Adipocyte (in vitro differentiated cells): ENCODE results near the gene ELP4.

Experiments used
- DNase-seq: peaks from one replicate; pipeline ENCODE4 v3.0.0-alpha.2; 2015; ENCODE audit warnings: low read depth
- H3K27me3 ChIP-seq: replicated peaks from 2 replicates; pipeline ENCODE4 v1.7.0; 2013; ENCODE audit warnings: mild to moderate bottlenecking, low read length, moderate library complexity; ENCODE audit not compliant: control insufficient read depth, insufficient read depth
- H3K36me3 ChIP-seq: 2 replicates; pipeline ENCODE4 v1.7.0; 2013; ENCODE audit warnings: low read length, mild to moderate bottlenecking, moderate library complexity; ENCODE audit not compliant: control insufficient read depth, insufficient read depth, severe bottlenecking
- H3K4me1 ChIP-seq: 2 replicates; pipeline ENCODE4 v1.7.0; 2013; ENCODE audit warnings: mild to moderate bottlenecking, low read length, moderate library complexity; ENCODE audit not compliant: control insufficient read depth, insufficient read depth
- H3K4me3 ChIP-seq: 2 replicates; pipeline ENCODE4 v1.7.0; 2013; ENCODE audit warnings: mild to moderate bottlenecking, low read length, moderate library complexity
- H3K9ac ChIP-seq: 2 replicates; pipeline ENCODE4 v1.7.0; 2013; ENCODE audit warnings: mild to moderate bottlenecking, low read length, moderate library complexity
- H3K9me3 ChIP-seq: 2 replicates; pipeline ENCODE4 v1.7.0; 2013; ENCODE audit warnings: mild to moderate bottlenecking, low read length, moderate library complexity; ENCODE audit not compliant: control insufficient read depth

The ELP4 gene

GRCh38 chr11:31757260-31757835, 247.8 kb downstream of the ELP4 start:
- H3K4me3 ChIP-seq: no peak overlapping the region
- no peak for DNase-seq
- no peaks in the 10 kb centered on the region for H3K27me3 ChIP-seq
- H3K9me3 ChIP-seq: no peaks in the 10 kb centered on the region
- peaks cover 10% of the 10 kb centered on the region for H3K4me1 ChIP-seq
- H3K36me3 ChIP-seq: no peaks in the 10 kb centered on the region
- no peak overlapping the region for H3K9ac ChIP-seq

- H3K4me1 ChIP-seq: peaks cover 10% of the 10 kb centered on the region
- H3K9ac ChIP-seq: no peak overlapping the region
- H3K36me3 ChIP-seq: no peaks in the 10 kb centered on the region
- H3K27me3 ChIP-seq: no peaks in the 10 kb centered on the region
- H3K9me3 ChIP-seq: no peaks in the 10 kb centered on the region
- H3K4me3 ChIP-seq: no peak overlapping the region
- DNase-seq: no peak
These were observed 252.1 kb downstream of the ELP4 start for GRCh38 chr11:31761636-31762035.

DNA sequence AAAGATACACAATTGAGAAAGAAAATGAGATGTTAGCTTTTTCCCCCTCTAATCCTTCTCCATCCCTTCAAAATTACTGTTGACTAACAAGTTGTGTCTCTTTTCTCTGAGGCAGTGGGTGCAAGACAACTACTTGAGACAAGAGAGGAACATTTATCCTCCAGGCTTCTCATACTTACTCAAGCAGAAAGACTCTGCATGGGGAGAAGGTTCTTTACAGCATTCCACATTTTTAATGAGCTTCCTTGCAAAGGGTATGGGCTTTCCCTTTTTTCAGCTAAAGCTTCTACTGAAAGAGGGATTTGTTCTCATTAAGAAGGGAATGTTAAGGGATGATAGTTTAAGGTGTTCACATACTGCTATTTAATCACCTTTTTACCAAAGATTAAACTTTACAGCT, 253.7 kb downstream of the ELP4 start:
- no peaks in the 10 kb centered on the region for H3K4me1 ChIP-seq
- no peaks in the 10 kb centered on the region for H3K36me3 ChIP-seq
- no peak overlapping the region for H3K4me3 ChIP-seq
- no peak for DNase-seq
- no peak overlapping the region for H3K9ac ChIP-seq
- no peaks in the 10 kb centered on the region for H3K9me3 ChIP-seq
- no peaks in the 10 kb centered on the region for H3K27me3 ChIP-seq

- Histone ChIP-seq H3K9ac (no peak overlapping the region), H3K4me3 (no peak overlapping the region), H3K36me3 (no peaks in the 10 kb centered on the region), H3K9me3 (no peaks in the 10 kb centered on the region), H3K27me3 (no peaks in the 10 kb centered on the region), H3K4me1 (no peaks in the 10 kb centered on the region)
- no peak for DNase-seq
These were observed 254.7 kb downstream of the ELP4 start for GRCh38 chr11:31764261-31764660.

DNA sequence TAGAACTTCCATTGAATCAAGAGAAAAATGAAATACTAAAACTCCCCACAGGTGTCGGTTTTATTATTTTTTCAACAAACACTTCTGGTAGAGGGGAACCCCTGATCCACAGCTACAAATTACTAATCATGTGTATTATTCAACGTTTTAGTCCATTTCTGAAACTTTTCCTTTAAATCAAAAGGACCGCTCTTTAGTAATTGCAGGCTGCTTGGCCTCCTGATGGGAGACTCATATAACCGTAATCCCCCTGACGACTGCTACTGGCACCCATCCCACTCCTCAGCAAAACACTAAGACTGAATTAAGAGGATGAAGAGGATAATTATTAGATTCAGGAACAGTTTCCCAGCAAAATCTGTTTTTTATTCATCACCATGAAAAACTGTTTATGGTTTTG, 255.2 kb downstream of the ELP4 start:
- H3K9ac ChIP-seq: no peak overlapping the region
- H3K9me3 ChIP-seq: no peaks in the 10 kb centered on the region
- no peak overlapping the region for H3K4me3 ChIP-seq
- DNase-seq: no peak
- no peaks in the 10 kb centered on the region for H3K27me3 ChIP-seq
- H3K36me3 ChIP-seq: no peaks in the 10 kb centered on the region
- H3K4me1 ChIP-seq: no peaks in the 10 kb centered on the region

DNA sequence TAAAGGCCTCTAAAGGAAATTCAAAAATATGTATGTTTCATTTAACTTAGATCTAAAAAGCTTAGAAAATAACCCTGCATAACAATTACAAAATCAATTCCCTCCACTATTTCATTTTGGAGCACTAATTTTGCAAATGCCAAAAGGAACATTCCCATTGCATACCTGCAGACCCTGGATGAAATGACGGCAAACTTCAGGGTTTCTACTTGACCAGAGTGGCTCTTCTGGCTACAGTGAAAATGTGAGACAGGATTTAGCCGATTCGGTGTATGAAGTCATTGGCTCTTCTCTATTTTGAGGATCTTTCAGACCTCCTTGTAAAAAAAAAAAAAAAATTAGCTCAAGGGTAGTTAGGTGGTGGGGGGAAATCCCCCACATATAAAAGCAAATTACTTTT, 257.5 kb downstream of the ELP4 start:
- DNase-seq: no peak
- no peak overlapping the region for H3K9ac ChIP-seq
- H3K4me3 ChIP-seq: no peak overlapping the region
- no peaks in the 10 kb centered on the region for H3K27me3 ChIP-seq
- no peaks in the 10 kb centered on the region for H3K9me3 ChIP-seq
- no peaks in the 10 kb centered on the region for H3K4me1 ChIP-seq
- H3K36me3 ChIP-seq: no peaks in the 10 kb centered on the region

GRCh38 chr11:31767685-31768084, 258.1 kb downstream of the ELP4 start:
- no peaks in the 10 kb centered on the region for H3K4me1 ChIP-seq
- H3K9ac ChIP-seq: no peak overlapping the region
- DNase-seq: no peak

GRCh38 chr11:31768749-31769640, 259.4 kb downstream of the ELP4 start:
- DNase-seq: no peak
- no peaks in the 10 kb centered on the region for H3K36me3 ChIP-seq
- no peak overlapping the region for H3K4me3 ChIP-seq
- no peaks in the 10 kb centered on the region for H3K9me3 ChIP-seq
- no peaks in the 10 kb centered on the region for H3K4me1 ChIP-seq
- H3K27me3 ChIP-seq: no peaks in the 10 kb centered on the region
- H3K9ac ChIP-seq: no peak overlapping the region

More at GRCh38 chr11:31767685-31768084, 258.1 kb downstream of the ELP4 start:
- Histone ChIP-seq H3K4me3 (no peak overlapping the region), H3K27me3 (no peaks in the 10 kb centered on the region), H3K36me3 (no peaks in the 10 kb centered on the region), H3K9me3 (no peaks in the 10 kb centered on the region)

DNA sequence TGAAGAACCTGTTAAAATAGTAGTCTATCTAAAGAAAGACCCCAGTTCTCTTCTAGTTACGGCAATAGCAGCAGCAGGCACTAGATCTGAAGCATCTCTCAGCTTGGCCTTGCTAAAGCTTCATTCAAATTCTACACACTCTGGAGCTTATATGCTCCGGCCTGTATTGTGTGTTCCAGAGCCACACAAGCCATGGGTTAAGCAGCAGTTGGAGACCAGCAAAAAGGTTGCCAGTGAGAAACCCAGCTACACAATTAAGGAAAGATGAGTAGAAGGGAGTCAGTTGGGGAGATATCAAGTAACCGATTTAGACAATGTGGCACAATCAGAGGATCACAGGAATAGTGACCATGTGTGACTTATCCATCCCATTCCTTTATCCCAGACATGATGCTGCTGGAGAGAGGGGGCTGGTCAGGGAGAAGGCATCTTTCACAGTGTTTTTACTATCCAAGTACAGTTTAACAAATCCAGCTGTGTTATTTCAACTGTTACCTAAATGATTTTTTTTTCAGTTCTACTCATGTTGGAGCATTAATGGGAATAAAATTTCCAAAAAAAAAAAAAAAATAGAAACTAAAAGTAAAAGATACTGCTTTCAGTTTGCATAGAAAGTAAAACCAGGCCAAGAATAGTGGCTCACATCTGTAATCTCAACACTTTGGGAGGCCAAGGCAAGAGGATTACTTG, 260.6 kb downstream of the ELP4 start:
- Histone ChIP-seq H3K9me3 (no peaks in the 10 kb centered on the region), H3K4me1 (no peaks in the 10 kb centered on the region), H3K27me3 (no peaks in the 10 kb centered on the region), H3K4me3 (no peak overlapping the region), H3K36me3 (no peaks in the 10 kb centered on the region), H3K9ac (no peak overlapping the region)
- DNase-seq: no peak

DNA sequence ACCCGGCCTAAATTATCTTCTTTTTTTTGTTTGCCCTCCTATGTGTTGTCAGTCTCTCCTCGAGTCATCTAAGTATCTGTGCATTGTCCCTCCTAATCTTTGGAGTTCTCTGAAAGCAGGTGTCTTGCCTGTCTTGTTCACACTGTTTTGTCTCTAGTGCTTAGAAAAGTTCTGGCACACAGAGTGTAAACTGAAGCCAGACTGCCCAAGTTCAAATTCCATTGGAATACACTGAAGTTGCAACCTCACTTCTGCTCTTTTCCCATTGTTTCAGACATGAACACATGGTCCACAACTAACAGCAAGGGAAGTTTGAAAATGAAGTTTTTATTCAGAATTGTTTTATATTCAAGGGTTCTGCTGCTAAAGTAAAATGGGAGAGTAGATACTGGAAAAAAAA, 262.8 kb downstream of the ELP4 start:
- peaks cover 4% of the 10 kb centered on the region for H3K9me3 ChIP-seq
- no peak overlapping the region for H3K9ac ChIP-seq
- no peaks in the 10 kb centered on the region for H3K4me1 ChIP-seq
- no peaks in the 10 kb centered on the region for H3K36me3 ChIP-seq
- DNase-seq: no peak
- H3K4me3 ChIP-seq: no peak overlapping the region
- H3K27me3 ChIP-seq: no peaks in the 10 kb centered on the region

DNA sequence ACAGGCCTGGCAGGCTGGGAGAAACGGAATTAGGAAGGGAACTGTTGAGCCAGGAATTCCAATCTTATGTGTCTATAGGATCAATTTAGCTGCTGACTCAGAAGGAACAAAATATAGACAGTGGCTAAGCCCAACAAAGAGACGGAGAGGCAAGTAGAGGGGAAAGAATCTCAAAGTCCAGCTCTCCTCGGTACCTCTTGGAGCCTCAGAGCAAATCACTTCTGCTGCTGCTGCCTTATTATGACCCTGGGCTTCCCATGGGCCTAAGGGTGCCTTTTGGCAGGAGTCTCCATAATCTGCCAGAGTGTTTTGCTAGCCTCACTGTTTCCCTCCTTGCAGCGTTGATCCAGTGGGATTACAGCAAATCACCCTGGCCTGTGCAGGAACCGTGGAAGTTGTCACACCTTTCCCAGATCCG, 269.8 kb downstream of the ELP4 start:
- Histone ChIP-seq H3K9ac (no peak overlapping the region), H3K9me3 (peaks cover 7% of the 10 kb centered on the region), H3K36me3 (no peaks in the 10 kb centered on the region), H3K27me3 (no peaks in the 10 kb centered on the region), H3K4me1 (no peaks in the 10 kb centered on the region), H3K4me3 (no peak overlapping the region)
- peak; percentile 66 for DNase-seq
